Stimulated activated effector memory CD8-positive, alpha-beta T cell treated with anti-CD3 and anti-CD28 coated beads, Interleukin-12 subunit alpha, Interleukin-12 subunit beta, amount 100 ng/mL, for 72 hours (primary cell): Measurements from ENCODE around the gene FAM171A2.
A peak's percentile ranks its signal among the peaks of the same experiment; 100 is the strongest.

ENCODE experiments used
- ATAC-seq: fragments of 150-1000 bp; cut with Tn5 transposase; 2 replicates; pipeline ENCODE4 v1.10.0; 2021
- DNase-seq, 2 donors: peaks; one replicate each; pipeline ENCODE4 v3.0.0; 2021 to 2022; ENCODE audit warnings: low spot score in 2 of 2
- H3K27ac Mint-ChIP-seq: one replicate; pipeline ENCODE4 v1.8.0; 2022; ENCODE audit warnings: mild to moderate bottlenecking, mixed read lengths
- H3K36me3 Mint-ChIP-seq: one replicate; pipeline ENCODE4 v1.8.0; 2022; ENCODE audit warnings: mild to moderate bottlenecking, mixed read lengths
- H3K4me1 Mint-ChIP-seq: one replicate; pipeline ENCODE4 v1.8.0; 2022; ENCODE audit warnings: mixed read lengths
- H3K4me3 Mint-ChIP-seq: one replicate; pipeline ENCODE4 v1.8.0; 2022; ENCODE audit warnings: mild to moderate bottlenecking, mixed read lengths
- H3K9me3 Mint-ChIP-seq: one replicate; pipeline ENCODE4 v1.8.0; 2022; ENCODE audit warnings: mixed read lengths

Gene FAM171A2

DNA sequence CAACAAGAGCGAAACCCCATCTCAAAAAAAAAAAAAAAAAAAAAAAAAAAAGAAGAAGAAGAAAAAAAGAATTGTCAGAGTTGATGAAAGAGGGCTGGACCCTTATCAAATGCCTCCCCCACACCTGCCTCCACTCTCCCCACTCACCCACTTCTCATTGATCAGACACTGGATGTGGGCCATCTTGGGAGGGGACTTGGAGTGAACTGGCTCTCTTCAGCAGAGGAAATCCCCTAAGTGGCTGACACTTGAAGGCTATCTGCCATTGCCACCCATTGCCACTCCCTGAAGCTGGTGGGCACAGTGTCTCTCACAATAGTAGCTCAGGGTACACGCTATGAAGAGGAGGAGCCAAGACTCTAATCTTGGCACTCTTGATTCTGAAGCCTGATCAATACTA is 24.2 kb upstream of the FAM171A2 start:
- no peaks in the 10 kb centered on the region for H3K36me3 Mint-ChIP-seq
- no peak overlapping the region for H3K4me3 Mint-ChIP-seq
- no peak overlapping the region for H3K27ac Mint-ChIP-seq
- no peak for ATAC-seq
- no peak for DNase-seq
- peaks cover 17% of the 10 kb centered on the region for H3K4me1 Mint-ChIP-seq
- H3K9me3 Mint-ChIP-seq, result no peaks in the 10 kb centered on the region

DNA sequence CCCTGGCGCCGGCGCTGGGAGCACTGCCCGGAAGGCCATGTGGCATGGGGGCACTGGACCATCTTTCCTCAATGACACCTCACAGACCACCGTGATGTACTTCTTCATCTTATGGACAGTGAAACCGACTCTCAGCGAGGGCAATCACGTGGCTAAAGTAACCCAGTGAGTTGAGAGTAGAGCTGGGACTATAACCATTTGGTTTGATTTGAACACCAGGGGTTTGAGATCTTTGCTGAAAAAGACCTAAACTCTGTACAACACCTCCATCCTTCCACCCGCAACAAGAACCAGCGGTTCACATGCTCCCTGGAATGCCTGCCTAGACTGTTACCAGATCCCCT is 22.5 kb upstream of the FAM171A2 start:
- Mint-ChIP-seq H3K4me1 (peaks cover 17% of the 10 kb centered on the region), H3K27ac (no peak overlapping the region), H3K4me3 (peak overlapping the region; percentile 69), H3K9me3 (no peaks in the 10 kb centered on the region), H3K36me3 (no peaks in the 10 kb centered on the region)
- ATAC-seq (no peak), DNase-seq (no peak)

DNA sequence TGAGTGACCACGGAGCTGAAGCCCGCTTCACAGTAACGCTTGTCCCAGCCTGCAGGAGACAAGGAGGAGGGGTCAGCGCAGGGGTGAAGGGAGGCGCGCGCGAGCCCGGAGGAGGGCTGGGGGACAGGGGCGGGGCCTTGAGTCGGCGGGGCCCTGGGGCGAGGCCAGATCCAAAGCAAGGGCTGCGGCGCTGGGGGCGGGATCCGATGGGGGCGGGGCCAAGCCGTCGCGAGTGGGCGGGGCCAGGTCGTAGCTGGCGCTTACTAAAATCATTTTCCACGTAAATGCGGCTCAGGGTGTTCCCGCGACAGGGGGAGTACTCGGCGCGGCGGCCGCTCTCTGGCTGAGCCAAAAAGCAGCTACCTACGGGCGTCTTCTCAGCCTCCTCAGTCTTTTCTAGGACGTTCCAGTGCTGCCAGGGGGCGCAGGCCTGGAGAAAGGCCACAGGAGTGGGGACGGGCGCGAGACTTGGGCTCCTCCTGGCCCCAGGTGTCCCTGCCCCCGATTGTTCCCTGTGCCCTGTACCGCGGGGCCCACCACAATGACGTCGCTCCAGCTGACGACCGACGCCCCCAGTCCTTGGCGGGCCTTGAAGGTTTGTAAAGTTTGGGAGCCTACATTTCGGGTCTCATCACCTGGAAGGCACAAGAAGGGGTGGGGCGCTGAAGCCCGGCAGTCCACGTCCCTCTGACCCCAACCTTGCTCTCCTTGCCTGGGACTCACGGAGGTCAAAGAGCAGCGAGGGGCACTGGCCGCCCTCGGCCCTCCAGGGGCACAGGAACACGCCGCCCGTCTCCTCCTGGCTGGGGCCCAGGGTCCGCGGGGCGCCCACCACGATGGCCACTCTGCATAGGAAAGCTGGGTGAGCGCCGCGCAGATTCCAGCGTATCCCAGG is 21.9 kb upstream of the FAM171A2 start:
- Mint-ChIP-seq H3K9me3 (no peaks in the 10 kb centered on the region), H3K36me3 (no peaks in the 10 kb centered on the region), H3K4me1 (peaks cover 17% of the 10 kb centered on the region), H3K4me3 (peak overlapping the region; percentile 69), H3K27ac (no peak overlapping the region)
- peak; percentile 83 to 88 for DNase-seq
- ATAC-seq, result peak; percentile 86

DNA sequence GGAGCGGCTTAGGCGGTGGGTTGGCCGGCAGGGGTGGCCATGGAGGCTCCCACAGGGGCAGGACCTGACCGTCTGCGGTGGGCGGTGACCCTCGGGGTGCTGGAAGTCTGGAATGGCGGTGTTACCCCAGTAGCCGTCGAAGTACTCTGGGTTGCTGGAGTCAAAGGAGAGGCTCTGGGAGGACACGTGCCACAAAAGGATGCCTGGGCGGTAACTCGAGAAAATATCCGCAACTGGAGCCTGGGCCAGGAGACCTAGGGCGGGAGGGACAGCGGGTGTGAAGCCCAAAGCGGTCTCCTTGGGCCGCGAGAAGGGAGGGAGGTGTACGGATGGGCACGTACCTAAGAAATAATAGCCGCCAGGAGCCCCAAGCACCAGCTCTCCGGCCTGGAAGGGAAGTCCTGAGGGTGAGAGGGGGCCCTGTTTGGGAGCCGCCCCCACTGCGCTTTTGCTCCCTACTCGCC is 21.2 kb upstream of the FAM171A2 start:
- peaks cover 16% of the 10 kb centered on the region for H3K4me1 Mint-ChIP-seq
- no peaks in the 10 kb centered on the region for H3K36me3 Mint-ChIP-seq
- DNase-seq (no peak), ATAC-seq (no peak)
- H3K9me3 Mint-ChIP-seq, result no peaks in the 10 kb centered on the region
- H3K4me3 Mint-ChIP-seq, result peak overlapping the region; percentile 69
- H3K27ac Mint-ChIP-seq, result no peak overlapping the region

DNA sequence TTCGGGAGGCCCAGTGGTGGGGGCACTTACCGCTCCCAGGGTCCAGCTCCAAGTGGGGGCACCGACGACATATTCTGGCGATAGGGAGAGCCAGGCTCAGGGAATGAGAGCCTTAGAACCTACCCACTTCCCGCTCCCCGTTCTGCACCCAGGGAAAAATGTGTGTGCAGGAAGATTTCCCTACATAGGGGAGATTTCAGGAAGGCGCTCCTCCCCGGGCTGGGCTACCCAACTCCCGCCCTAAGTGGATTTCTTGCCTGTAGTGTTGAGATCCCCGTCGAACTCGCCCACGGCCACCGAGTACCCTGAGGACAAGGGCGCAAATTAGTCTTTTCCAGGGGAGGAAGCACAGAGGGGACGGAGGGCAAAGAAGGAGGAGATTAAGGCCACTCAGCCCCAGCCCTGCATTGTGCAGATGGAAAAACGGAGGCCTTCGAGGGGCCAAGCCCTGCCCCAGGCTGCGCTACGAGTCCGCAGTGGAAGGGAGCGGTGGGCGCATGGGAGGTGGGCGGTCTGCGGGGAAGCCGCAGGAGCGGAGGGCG is 20.7 kb upstream of the FAM171A2 start:
- H3K4me1 Mint-ChIP-seq, result peaks cover 11% of the 10 kb centered on the region
- H3K36me3 Mint-ChIP-seq, result no peaks in the 10 kb centered on the region
- H3K4me3 Mint-ChIP-seq, result peak overlapping the region; percentile 69
- DNase-seq, result no peak
- H3K9me3 Mint-ChIP-seq, result no peaks in the 10 kb centered on the region
- H3K27ac Mint-ChIP-seq, result no peak overlapping the region
- no peak for ATAC-seq

DNA sequence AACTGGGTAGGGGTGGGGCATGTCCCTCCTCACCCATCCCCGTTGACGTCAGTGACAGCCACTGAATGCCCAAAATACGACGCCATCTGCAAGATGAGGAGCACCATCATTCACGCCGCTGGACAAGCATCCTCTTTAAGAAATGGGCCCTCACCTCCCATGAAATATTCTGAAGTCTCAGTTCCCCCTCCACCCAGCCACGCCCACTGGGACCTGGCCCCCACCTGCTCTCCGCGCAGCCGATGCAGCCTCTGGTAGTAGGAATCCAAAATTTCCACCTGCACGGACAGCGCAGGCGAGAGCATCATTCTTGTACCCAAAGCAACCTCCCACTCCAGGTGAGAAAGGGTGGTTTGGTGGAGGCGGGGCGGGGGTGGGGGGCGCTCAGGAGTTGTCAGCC is 20.2 kb upstream of the FAM171A2 start:
- Mint-ChIP-seq H3K4me3 (peak overlapping the region; percentile 69), H3K4me1 (peaks cover 9% of the 10 kb centered on the region), H3K36me3 (no peaks in the 10 kb centered on the region), H3K27ac (no peak overlapping the region), H3K9me3 (no peaks in the 10 kb centered on the region)
- ATAC-seq (no peak), DNase-seq (no peak)

DNA sequence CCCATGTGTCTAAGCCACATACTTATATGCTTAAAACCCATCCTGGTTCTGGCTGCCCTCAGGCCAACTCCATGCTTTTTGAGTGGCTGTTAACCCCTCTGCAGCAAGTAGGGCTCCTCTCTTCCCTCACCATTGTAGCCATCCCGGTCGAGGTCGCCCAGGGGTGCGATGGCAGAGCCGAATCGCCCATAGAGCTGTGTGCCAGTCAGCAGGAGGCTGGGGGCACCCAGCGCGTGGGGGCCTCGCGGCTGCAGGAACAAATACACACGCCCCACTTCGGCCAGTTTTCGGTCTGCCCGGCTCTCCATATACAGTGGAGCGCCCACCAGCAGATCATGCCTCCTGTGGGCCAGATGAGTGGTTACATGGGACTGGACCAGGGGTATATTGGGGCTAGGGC is 19.7 kb upstream of the FAM171A2 start:
- no peak overlapping the region for H3K27ac Mint-ChIP-seq
- no peak overlapping the region for H3K4me3 Mint-ChIP-seq
- DNase-seq (no peak), ATAC-seq (no peak)
- no peaks in the 10 kb centered on the region for H3K9me3 Mint-ChIP-seq
- H3K36me3 Mint-ChIP-seq, result peaks cover 5% of the 10 kb centered on the region
- H3K4me1 Mint-ChIP-seq, result peaks cover 9% of the 10 kb centered on the region

DNA sequence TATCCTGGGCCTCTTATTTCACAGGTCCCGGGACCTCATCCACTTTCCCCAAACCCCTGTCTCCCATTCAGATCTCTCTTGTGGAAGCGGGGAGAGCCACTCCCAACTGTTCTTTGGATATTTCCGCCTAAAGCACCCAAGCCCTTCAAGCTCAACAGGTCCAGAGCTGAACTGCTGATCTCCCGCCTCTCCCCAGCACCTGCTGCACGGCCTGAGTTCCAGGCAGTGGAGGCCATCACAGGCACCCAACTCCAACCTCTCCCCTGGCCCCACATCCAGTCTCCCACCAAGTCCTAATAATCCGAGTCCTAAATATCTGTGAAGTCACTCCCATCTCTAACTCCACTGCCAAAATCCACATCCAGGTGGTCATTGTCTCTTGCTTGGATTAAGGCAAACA is 19.3 kb upstream of the FAM171A2 start:
- Mint-ChIP-seq H3K27ac (no peak overlapping the region), H3K4me1 (peaks cover 9% of the 10 kb centered on the region), H3K36me3 (peaks cover 6% of the 10 kb centered on the region), H3K4me3 (no peak overlapping the region), H3K9me3 (no peaks in the 10 kb centered on the region)
- ATAC-seq, result no peak
- no peak for DNase-seq

DNA sequence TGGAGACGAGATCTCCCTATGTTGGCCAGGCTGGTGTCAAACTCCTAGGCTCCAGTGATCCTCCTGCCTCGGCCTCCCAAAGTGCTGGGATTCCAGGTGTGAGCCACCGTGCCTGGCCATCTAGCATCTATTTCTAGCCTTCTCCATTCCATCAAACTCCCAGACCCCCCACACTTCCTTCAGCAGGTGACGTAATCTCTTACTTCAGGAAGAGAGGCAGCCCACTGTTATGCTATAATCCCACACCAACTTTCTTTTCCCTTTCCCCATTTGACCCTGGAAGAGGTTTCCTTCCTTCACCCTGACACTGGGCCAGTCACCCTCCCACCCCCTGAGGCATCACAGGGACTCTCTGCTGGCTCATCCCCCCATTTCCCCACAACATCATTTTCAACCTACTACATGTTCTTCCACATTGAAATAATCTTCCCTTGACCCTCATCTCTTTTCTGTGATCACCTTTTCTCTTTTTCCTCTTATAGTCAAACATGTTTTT is 18.2 kb upstream of the FAM171A2 start:
- no peaks in the 10 kb centered on the region for H3K9me3 Mint-ChIP-seq
- no peak overlapping the region for H3K27ac Mint-ChIP-seq
- H3K4me1 Mint-ChIP-seq, result peaks cover 9% of the 10 kb centered on the region
- DNase-seq (no peak), ATAC-seq (no peak)
- peaks cover 6% of the 10 kb centered on the region for H3K36me3 Mint-ChIP-seq
- no peak overlapping the region for H3K4me3 Mint-ChIP-seq

DNA sequence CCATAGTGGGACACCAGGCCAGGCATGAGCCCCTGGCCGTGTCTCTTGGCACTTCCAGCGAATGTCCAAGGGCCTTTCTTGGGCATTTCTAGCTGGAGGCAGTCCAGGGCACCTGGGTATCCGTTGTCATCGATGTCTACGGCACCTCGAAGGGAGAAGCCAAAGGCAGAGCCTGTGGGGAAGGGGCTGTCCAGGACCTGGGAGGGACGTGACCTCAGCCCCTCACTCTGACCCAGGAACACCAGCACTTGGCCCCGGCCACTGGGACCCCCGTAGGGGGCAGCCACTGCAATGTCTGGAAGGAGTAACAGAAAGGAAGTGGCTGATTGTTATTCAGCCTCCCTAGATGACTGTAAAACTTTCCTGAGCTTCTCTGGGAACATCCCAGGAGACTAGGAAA is 17.1 kb upstream of the FAM171A2 start:
- H3K27ac Mint-ChIP-seq, result no peak overlapping the region
- no peaks in the 10 kb centered on the region for H3K9me3 Mint-ChIP-seq
- DNase-seq (no peak), ATAC-seq (no peak)
- H3K36me3 Mint-ChIP-seq, result peaks cover 6% of the 10 kb centered on the region
- H3K4me3 Mint-ChIP-seq, result no peak overlapping the region
- H3K4me1 Mint-ChIP-seq, result peaks cover 14% of the 10 kb centered on the region

DNA sequence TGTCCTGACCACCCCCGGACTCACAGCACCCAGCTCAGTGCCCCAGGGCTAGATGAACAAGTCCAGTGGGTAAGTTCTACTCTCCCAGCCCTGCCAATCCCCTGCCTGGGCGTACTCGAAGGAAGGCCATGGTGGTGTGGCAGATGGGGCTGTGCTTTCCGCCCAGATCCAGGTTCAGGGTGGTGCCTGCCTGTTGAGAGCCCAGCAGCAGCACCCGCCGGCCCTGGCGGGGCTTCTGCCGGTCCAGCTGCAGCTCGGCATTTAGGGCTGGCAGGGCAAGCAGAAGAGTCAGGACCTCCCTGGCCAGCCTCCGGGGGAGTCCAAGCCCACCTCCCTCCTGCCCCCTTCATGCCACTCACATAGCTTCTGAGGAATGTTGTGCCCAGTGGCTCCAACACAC is 16.2 kb upstream of the FAM171A2 start:
- no peak overlapping the region for H3K4me3 Mint-ChIP-seq
- ATAC-seq, result no peak
- H3K4me1 Mint-ChIP-seq, result peaks cover 12% of the 10 kb centered on the region
- peaks cover 6% of the 10 kb centered on the region for H3K36me3 Mint-ChIP-seq
- no peak overlapping the region for H3K27ac Mint-ChIP-seq
- DNase-seq, result no peak
- no peaks in the 10 kb centered on the region for H3K9me3 Mint-ChIP-seq

DNA sequence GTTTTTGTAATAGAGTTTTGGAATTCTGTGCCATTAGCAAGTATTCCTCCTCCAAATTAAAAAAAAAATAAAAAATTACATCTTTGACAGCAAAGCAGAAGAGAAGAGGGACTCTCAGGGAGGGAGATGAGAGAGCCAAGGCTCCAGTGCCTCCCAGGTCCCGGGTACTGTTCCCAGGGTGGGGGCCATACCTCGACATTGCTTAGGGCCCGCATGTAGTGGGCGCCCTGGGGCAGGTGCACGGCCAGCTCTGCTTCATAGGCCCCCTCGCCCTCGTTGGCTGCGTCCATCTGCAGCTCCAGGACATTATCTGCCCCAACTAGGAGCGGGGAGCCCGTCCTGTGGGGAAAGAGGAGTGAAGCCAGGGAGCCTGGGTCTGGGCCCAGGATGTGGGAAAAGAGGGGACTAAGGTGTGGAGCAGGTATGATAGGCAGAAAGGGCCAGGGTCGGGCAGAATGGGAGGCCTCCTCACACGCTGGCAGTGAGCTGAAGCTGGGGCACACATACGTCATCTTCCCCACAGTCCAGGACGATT is 14.6 kb upstream of the FAM171A2 start:
- ATAC-seq (no peak), DNase-seq (no peak)
- Mint-ChIP-seq H3K9me3 (no peaks in the 10 kb centered on the region), H3K27ac (no peak overlapping the region), H3K4me3 (no peak overlapping the region), H3K36me3 (peaks cover 6% of the 10 kb centered on the region), H3K4me1 (peaks cover 6% of the 10 kb centered on the region)

DNA sequence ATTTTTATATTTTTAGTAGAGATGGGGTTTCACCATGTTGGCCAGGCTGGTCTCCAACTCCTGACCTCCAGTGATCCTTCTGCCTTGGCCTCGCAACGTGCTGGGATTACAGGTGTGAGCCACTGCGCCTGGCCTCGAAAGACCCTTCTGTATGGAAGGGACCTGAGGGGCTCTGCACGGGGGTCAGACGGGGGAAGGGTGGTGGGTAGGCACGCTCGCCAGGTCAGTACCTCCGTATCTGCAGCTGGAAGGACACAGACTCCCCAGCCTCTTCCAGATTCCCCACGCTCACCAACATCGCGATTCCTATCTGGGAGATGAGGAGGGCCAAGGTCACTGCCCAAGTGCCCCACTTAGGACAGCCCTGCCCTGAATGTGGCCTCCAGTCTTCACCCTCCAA is 13.1 kb upstream of the FAM171A2 start:
- H3K9me3 Mint-ChIP-seq, result no peaks in the 10 kb centered on the region
- no peak overlapping the region for H3K27ac Mint-ChIP-seq
- H3K4me3 Mint-ChIP-seq, result no peak overlapping the region
- no peak for DNase-seq
- H3K36me3 Mint-ChIP-seq, result peaks cover 6% of the 10 kb centered on the region
- no peak for ATAC-seq
- H3K4me1 Mint-ChIP-seq, result peaks cover 6% of the 10 kb centered on the region

DNA sequence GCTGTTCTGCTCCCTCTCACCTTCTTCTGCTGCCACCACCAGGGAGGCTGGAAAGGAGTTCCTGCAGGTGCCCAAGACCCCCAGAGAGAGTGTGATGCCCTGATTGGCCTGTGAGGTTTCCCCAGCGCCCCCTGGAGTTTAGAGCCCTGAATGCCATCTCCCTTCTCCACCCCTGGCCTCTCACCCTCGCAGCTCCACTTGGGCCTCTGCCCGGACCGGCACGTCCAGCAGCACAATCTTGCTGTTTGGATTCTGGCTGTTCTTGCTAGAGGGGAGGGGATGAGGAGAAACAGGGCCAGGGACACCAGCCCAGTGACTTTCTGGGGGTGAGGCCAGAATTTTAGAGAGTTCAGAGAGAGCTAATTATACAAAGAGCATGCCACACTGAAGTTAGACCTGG is 12.5 kb upstream of the FAM171A2 start:
- H3K36me3 Mint-ChIP-seq, result peaks cover 6% of the 10 kb centered on the region
- no peak overlapping the region for H3K4me3 Mint-ChIP-seq

DNA sequence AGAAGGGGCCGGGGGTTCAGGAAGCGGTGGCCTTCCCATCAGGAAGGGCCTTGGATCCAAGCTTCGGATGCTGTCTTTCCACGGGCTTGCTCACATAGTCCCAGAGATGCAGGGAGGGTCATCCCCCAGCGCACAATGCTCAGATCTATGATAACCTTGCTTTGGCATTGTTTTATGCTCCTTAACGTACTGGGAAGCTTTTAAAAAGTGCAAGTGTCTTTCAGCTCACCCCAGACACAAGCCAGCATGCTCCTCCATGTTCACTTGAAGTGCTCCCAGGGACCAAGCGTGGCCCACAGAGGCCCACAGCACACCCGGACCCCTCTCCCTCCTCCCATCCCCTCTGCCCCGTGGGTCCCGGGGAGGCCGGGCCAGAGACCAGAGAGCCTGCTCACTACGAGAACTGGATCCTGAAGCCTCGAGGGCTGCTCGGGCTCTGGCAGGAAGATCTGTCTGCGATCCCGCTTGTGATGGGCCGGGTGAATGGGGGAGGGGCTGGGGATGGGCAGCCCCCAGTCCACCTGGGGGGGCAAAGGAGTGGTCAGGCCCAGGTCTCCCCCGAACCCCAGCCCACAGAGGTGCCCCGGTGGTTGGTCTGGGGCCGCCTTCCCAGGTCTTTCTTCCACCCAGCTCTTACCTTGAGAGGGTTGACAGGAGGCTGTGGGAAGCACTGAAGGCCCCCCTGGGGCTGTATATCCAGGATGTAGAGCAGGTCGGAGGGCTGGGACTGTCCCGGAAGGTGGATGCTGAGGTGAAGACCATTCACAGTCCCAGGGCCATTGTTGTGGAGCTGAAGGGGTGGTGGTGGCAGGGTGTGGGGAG is 11.8 kb upstream of the FAM171A2 start:
- no peak overlapping the region for H3K4me3 Mint-ChIP-seq
- peak; percentile 19 for ATAC-seq
- no peaks in the 10 kb centered on the region for H3K9me3 Mint-ChIP-seq
- DNase-seq, result no peak
- peaks cover 6% of the 10 kb centered on the region for H3K36me3 Mint-ChIP-seq
- no peak overlapping the region for H3K27ac Mint-ChIP-seq
- H3K4me1 Mint-ChIP-seq, result peaks cover 6% of the 10 kb centered on the region

More for the DNA sequence above, 12.5 kb upstream of the FAM171A2 start:
- Mint-ChIP-seq H3K9me3 (no peaks in the 10 kb centered on the region), H3K27ac (no peak overlapping the region), H3K4me1 (peaks cover 6% of the 10 kb centered on the region)
- DNase-seq (no peak), ATAC-seq (peak; percentile 36)
